Measurements from ENCODE around the gene UBALD2. TPM values are rescaled to one million over a fixed set of nuclear protein-coding genes. Genes with fewer than 3 reads are reported as not detected.
"Not testable (repeated sequence)": the region's sequence is repeated elsewhere in the genome, so short reads cannot be mapped to it uniquely, and the experiment has no call there.

UBALD2 gene
- total RNA-seq (2022) = 74.3 and 87.9 TPM in 2 replicates
- Bru-seq, nascent RNA = percentile 83 among the genes with signal in this experiment
- BruChase-seq, experiment 1, labeled RNA remaining after a 6-hour chase = percentile 76 among the genes with signal in this experiment
- BruChase-seq, experiment 2, labeled RNA remaining after a 2-hour chase = percentile 80 among the genes with signal in this experiment
- long read RNA-seq, transcript UBALD2-201 (3 exons, 1,593 nt) = major isoform, 9 of 18 reads
- long read RNA-seq, partial matches to known transcripts = 0 of 18 reads
- long read RNA-seq, other reads (novel, unspliced or antisense) = 9 of 18 reads

GRCh38 chr17:76264755-76265623, at the start of gene UBALD2:
TSS of gene UBALD2 (plus strand) at chr17:76265348. CDS start at chr17:76265506, 158 bp downstream.
- H3K27ac Mint-ChIP-seq (ENCODE audit: unreplicated experiment) = peak within 1 kb of the TSS; percentile 93
- BruUV-seq (replicated peaks) = no TSS peak
- peaks cover 75% of the 10 kb centered on the region for H3K36me3 Mint-ChIP-seq (ENCODE audit: insufficient read depth, unreplicated experiment)
- TF ChIP-seq CTCF (IDR thresholded peaks at IDR 0.05; ENCODE audit: unreplicated experiment) = no peak
- H3K4me1 Mint-ChIP-seq (ENCODE audit: low read depth, unreplicated experiment) = peaks cover 50% of the 10 kb centered on the region
- peak; percentile 99 for DNase-seq
- H3K27me3 Mint-ChIP-seq (ENCODE audit: unreplicated experiment) = no peaks in the 10 kb centered on the region
- CTCF ChIA-PET = interaction anchor here (0.6 to 1.8 kb wide), 5 partner anchors 15 to 417 kb away, joined by 3 to 11 read pairs (median 3); no protein-coding TSS in a partner anchor
- intact Hi-C loops (cut with micrococcal nuclease; ENCODE audit: unreplicated experiment) = no loop called here
- H3K9me3 Mint-ChIP-seq (ENCODE audit: low read depth, unreplicated experiment) = no peaks in the 10 kb centered on the region
- peak within 1 kb of the TSS; percentile 90 for H3K4me3 Mint-ChIP-seq (ENCODE audit: low read depth, unreplicated experiment)

- H3K4me1 Mint-ChIP-seq (ENCODE audit: low read depth, unreplicated experiment) = peaks cover 30% of the 10 kb centered on the region
- no peak for DNase-seq
- H3K27ac Mint-ChIP-seq (ENCODE audit: unreplicated experiment) = no peak overlapping the region
- no peak for TF ChIP-seq CTCF (IDR thresholded peaks at IDR 0.05; ENCODE audit: unreplicated experiment)
- intact Hi-C loops (cut with micrococcal nuclease; ENCODE audit: unreplicated experiment) = no loop called here
- H3K27me3 Mint-ChIP-seq (ENCODE audit: unreplicated experiment) = no peaks in the 10 kb centered on the region
- H3K9me3 Mint-ChIP-seq (ENCODE audit: low read depth, unreplicated experiment) = no peaks in the 10 kb centered on the region
- CTCF ChIA-PET = no interaction called here
- peaks cover 8% of the 10 kb centered on the region for H3K36me3 Mint-ChIP-seq (ENCODE audit: insufficient read depth, unreplicated experiment)
- H3K4me3 Mint-ChIP-seq (ENCODE audit: low read depth, unreplicated experiment) = no peak overlapping the region
- no TSS peak for BruUV-seq (replicated peaks)
Measured at GRCh38 chr17:76217081-76217480, 48.1 kb upstream of the UBALD2 start.

GRCh38 chr17:76219670-76220383, 45.3 kb upstream of the UBALD2 start:
- H3K36me3 Mint-ChIP-seq (ENCODE audit: insufficient read depth, unreplicated experiment) = peaks cover 8% of the 10 kb centered on the region
- intact Hi-C loops (cut with micrococcal nuclease; ENCODE audit: unreplicated experiment) = no loop called here
- no peak for TF ChIP-seq CTCF (IDR thresholded peaks at IDR 0.05; ENCODE audit: unreplicated experiment)
- BruUV-seq (replicated peaks) = no TSS peak
- DNase-seq = no peak
- H3K27me3 Mint-ChIP-seq (ENCODE audit: unreplicated experiment) = no peaks in the 10 kb centered on the region
- CTCF ChIA-PET = interaction anchor here (0.6 to 1.8 kb wide), 5 partner anchors 19 to 88 kb away, joined by 3 to 9 read pairs (median 3); partner anchors contain the start of gene QRICH2
- H3K4me1 Mint-ChIP-seq (ENCODE audit: low read depth, unreplicated experiment) = peaks cover 30% of the 10 kb centered on the region
- no peaks in the 10 kb centered on the region for H3K9me3 Mint-ChIP-seq (ENCODE audit: low read depth, unreplicated experiment)
- no peak overlapping the region for H3K27ac Mint-ChIP-seq (ENCODE audit: unreplicated experiment)
- H3K4me3 Mint-ChIP-seq (ENCODE audit: low read depth, unreplicated experiment) = no peak overlapping the region

GRCh38 chr17:76223802-76224201, 41.3 kb upstream of the UBALD2 start:
- Mint-ChIP-seq H3K36me3 (ENCODE audit: insufficient read depth, unreplicated experiment) (no peaks in the 10 kb centered on the region), H3K4me3 (ENCODE audit: low read depth, unreplicated experiment) (no peak overlapping the region), H3K9me3 (ENCODE audit: low read depth, unreplicated experiment) (no peaks in the 10 kb centered on the region), H3K4me1 (ENCODE audit: low read depth, unreplicated experiment) (peaks cover 33% of the 10 kb centered on the region), H3K27me3 (ENCODE audit: unreplicated experiment) (no peaks in the 10 kb centered on the region), H3K27ac (ENCODE audit: unreplicated experiment) (no peak overlapping the region)
- DNase-seq = no peak
- BruUV-seq (replicated peaks) = no TSS peak
- no peak for TF ChIP-seq CTCF (IDR thresholded peaks at IDR 0.05; ENCODE audit: unreplicated experiment)
- CTCF ChIA-PET = interaction anchor here (0.5 to 0.6 kb wide), 2 partner anchors 45 to 376 kb away, joined by 3 read pairs; no protein-coding TSS in a partner anchor
- intact Hi-C loops (cut with micrococcal nuclease; ENCODE audit: unreplicated experiment) = no loop called here

DNA sequence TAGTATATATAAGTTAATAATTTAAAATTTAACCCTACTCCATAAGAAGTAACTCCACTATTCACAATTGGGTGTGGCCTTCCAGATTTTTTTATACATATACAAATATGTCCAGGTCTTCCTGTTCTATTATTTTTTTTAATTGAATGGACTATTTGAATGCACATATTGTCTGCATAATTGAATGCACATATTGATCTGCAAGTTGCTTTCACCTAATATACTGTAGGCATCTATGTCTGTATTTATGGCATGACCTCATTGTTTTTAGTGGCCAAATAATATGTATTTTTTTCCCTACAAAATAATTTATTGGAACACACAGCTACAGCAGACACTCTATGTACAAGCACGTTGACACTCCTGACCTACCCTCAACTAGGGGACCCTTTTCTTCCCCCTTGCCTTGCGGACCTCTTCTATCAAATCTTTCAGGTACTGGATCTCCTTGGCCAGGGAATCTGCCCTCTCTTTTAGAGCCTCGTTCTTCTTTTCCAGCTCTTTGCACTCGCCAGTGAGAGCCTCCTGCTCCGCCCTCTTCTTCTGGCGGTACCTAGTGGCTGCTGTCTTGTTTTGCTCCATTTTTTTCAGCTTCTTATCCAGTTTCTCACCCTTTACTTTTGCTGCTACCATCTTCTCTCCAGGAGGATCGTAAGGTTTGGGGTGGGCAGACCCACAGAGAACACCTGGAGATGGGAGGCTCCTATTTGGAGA, 39.6 kb upstream of the UBALD2 start:
- BruUV-seq (replicated peaks); H3K4me3 Mint-ChIP-seq (ENCODE audit: low read depth, unreplicated experiment); H3K36me3 Mint-ChIP-seq (ENCODE audit: insufficient read depth, unreplicated experiment); intact Hi-C loops (cut with micrococcal nuclease; ENCODE audit: unreplicated experiment); H3K9me3 Mint-ChIP-seq (ENCODE audit: low read depth, unreplicated experiment); H3K27ac Mint-ChIP-seq (ENCODE audit: unreplicated experiment); H3K27me3 Mint-ChIP-seq (ENCODE audit: unreplicated experiment); DNase-seq: not testable (repeated sequence)
- H3K4me1 Mint-ChIP-seq (ENCODE audit: low read depth, unreplicated experiment) = peaks cover 26% of the 10 kb centered on the region
- CTCF ChIA-PET = interaction anchor here (0.7 kb wide), 2 partner anchors 16 to 70 kb away, joined by 4 to 9 read pairs; no protein-coding TSS in a partner anchor

Measured in Calu3 (cell line).